Peyer's patch (tissue), 4 donors: Measurements from ENCODE around the gene TRIM46. TPM values are rescaled to one million over a fixed set of nuclear protein-coding genes. Genes with fewer than 3 reads are reported as not detected.
"Not testable (repeated sequence)": the region's sequence is repeated elsewhere in the genome, so short reads cannot be mapped to it uniquely, and the experiment has no call there.

Experiments used
- DNase-seq, 3 donors: peaks; one replicate each; pipeline ENCODE4 v3.0.0-alpha.2; 2017 to 2019
- H3K27ac ChIP-seq, 4 donors: fragments of 200-600 bp; sonication (generic); one replicate each; pipeline ENCODE4 v1.5.1; 2016 to 2019
- H3K27me3 ChIP-seq, 2 donors: fragments of 200-600 bp; sonication (generic); one replicate each; pipeline ENCODE4 v1.5.1; 2019
- H3K36me3 ChIP-seq, 3 donors: fragments of 200-600 bp; sonication (generic); one replicate each; pipeline ENCODE4 v1.5.1; 2016 to 2019
- H3K4me1 ChIP-seq, 4 donors: fragments of 200-600 bp; sonication (generic); one replicate each; pipeline ENCODE4 v1.5.1; 2016 to 2019
- H3K4me3 ChIP-seq, 4 donors: fragments of 200-600 bp; sonication (generic); 1 replicate in 3 of 4; 2 replicates in 1 of 4; pipeline ENCODE4 v1.5.1; 2016 to 2019; ENCODE audit warnings: mild to moderate bottlenecking in 1 of 4
- H3K9me3 ChIP-seq, 4 donors: fragments of 200-600 bp; sonication (generic); one replicate each; pipeline ENCODE4 v1.5.1; 2016 to 2019; ENCODE audit warnings: mild to moderate bottlenecking in 1 of 4
- POLR2A ChIP-seq, 2 donors: fragments of 450-650 bp; IDR thresholded peaks; one replicate each; pipeline ENCODE4 v1.5.1; 2017; ENCODE audit warnings: antibody characterized with exemption in 2 of 2, mild to moderate bottlenecking in 2 of 2, moderate library complexity in 2 of 2
- total RNA-seq, 4 donors: library from RNA; depleted of rRNA; stranded (reverse); fragments of >200 nt; gene quantifications; one replicate each; pipeline ENCODE4 v1.1.0, GENCODE V29; 2016
- TF ChIP-seq, protein P1 (sequence below), 6 experiments: fragments of 450-650 bp in 4 of 6; fragments of 200-600 bp in 2 of 6; sonication (generic) in 1 of 6; IDR thresholded peaks; one replicate each; pipeline ENCODE4 v1.5.1; 2017 to 2019; ENCODE audit warnings: antibody characterized with exemption in 6 of 6, mild to moderate bottlenecking in 3 of 6, moderate library complexity in 1 of 6

TRIM46 gene
- total RNA-seq, 4 donors from 2014 or later, result not detected

GRCh38 chr1:155192346-155193274, 19.0 kb downstream of the TRIM46 start:
- peaks cover 6 to 28% (median 18%) of the 10 kb centered on the region in 4 donors for H3K4me1 ChIP-seq
- H3K4me3 ChIP-seq, result peak overlapping the region; percentile 32 to 59 (median 53)
- DNase-seq, result peak; percentile 49 to 74 (median 72)

DNA sequence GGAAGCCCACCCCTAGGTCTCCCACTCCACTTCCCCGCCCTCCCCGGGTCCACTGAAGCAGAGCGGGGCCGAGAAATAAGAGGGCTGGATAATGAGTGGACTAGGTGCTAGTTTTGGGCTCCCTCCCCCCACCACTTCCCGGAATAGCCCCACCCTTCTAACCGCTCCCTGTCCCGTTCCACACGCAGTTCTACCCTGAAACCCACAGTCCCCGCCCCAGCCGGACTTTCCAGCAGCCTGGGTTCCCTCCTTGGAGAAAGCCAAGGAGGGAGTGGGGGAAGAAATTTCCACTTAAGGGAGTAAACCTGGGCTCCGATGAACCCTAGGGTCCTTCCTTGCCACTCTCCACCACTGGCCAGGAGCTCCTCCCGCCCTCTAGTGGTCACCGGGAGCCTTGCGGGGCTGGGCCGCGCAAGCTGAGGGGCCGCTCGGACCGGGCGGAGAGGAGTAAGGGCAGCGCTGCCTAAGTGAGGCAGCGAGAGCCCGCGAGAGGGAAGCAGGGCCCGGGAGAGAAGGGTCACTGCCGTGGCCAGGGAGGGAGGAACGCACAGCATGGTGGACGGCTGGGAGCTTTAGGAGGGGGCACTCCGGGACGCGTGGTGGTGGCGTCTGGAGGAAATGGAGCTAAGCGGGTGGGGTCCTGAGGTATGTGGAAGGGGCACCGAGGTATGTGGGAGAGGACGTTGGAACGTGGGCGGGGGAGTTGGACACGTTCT, 19.8 kb downstream of the TRIM46 start:
- TF ChIP-seq POLR2A (IDR thresholded peaks at IDR 0.05), result no peak
- TF ChIP-seq, protein P1, sequence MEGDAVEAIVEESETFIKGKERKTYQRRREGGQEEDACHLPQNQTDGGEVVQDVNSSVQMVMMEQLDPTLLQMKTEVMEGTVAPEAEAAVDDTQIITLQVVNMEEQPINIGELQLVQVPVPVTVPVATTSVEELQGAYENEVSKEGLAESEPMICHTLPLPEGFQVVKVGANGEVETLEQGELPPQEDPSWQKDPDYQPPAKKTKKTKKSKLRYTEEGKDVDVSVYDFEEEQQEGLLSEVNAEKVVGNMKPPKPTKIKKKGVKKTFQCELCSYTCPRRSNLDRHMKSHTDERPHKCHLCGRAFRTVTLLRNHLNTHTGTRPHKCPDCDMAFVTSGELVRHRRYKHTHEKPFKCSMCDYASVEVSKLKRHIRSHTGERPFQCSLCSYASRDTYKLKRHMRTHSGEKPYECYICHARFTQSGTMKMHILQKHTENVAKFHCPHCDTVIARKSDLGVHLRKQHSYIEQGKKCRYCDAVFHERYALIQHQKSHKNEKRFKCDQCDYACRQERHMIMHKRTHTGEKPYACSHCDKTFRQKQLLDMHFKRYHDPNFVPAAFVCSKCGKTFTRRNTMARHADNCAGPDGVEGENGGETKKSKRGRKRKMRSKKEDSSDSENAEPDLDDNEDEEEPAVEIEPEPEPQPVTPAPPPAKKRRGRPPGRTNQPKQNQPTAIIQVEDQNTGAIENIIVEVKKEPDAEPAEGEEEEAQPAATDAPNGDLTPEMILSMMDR (IDR thresholded peaks at IDR 0.05), result peak; percentile 85 to 97 (median 94)
- Histone ChIP-seq H3K9me3 (no peaks in the 10 kb centered on the region), H3K36me3 (no peaks in the 10 kb centered on the region), H3K27ac (peak overlapping the region; percentile 67 to 89 (median 86)), H3K4me1 (peaks cover 6 to 28% (median 18%) of the 10 kb centered on the region in 4 donors), H3K27me3 (no peaks in the 10 kb centered on the region), H3K4me3 (peak overlapping the region; percentile 32 to 59 (median 53))
- DNase-seq, result peak; percentile 68 to 91 (median 89)

More at GRCh38 chr1:155192346-155193274, 19.0 kb downstream of the TRIM46 start:
- H3K9me3 ChIP-seq, result no peaks in the 10 kb centered on the region
- H3K36me3 ChIP-seq, result no peaks in the 10 kb centered on the region
- peak overlapping the region; percentile 67 to 89 (median 86) for H3K27ac ChIP-seq
- H3K27me3 ChIP-seq, result no peaks in the 10 kb centered on the region
- TF ChIP-seq, protein P1 (IDR thresholded peaks at IDR 0.05), result no peak
- TF ChIP-seq POLR2A (IDR thresholded peaks at IDR 0.05), result no peak

DNA sequence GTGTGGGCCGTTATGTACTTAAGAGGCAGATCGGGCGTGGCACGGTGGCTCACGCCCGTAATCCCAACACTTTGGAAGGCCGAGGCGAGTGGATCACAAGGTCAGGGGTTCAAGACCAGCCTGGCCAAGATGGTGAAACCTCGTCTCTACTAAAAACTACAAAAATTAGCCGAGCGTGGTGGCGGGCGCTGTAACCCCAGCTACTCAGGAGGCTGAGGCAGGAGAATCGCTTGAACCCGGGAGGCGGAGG, 20.3 kb downstream of the TRIM46 start:
- H3K27me3 ChIP-seq, H3K36me3 ChIP-seq, H3K9me3 ChIP-seq, DNase-seq: not testable (repeated sequence)
- H3K4me1 ChIP-seq, result peaks cover 6 to 28% (median 18%) of the 10 kb centered on the region in 4 donors
- H3K27ac ChIP-seq, result peak overlapping the region; percentile 67 to 89 (median 86)
- peak overlapping the region; percentile 32 to 59 (median 53) for H3K4me3 ChIP-seq

- TF ChIP-seq, protein P1 (IDR thresholded peaks at IDR 0.05), result no peak
- TF ChIP-seq POLR2A (IDR thresholded peaks at IDR 0.05), result no peak
- H3K4me3 ChIP-seq, result peak overlapping the region; percentile 32 to 59 (median 53)
- no peak for DNase-seq
Observed at GRCh38 chr1:155195201-155196102, 21.8 kb downstream of the TRIM46 start.

GRCh38 chr1:155196103-155196892, 22.6 kb downstream of the TRIM46 start:
- Histone ChIP-seq H3K27me3 (no peaks in the 10 kb centered on the region), H3K36me3 (no peaks in the 10 kb centered on the region), H3K4me1 (peaks cover 6 to 28% (median 18%) of the 10 kb centered on the region in 4 donors), H3K9me3 (no peaks in the 10 kb centered on the region), H3K27ac (no peak overlapping the region), H3K4me3 (no peak overlapping the region)
- DNase-seq, result no peak
- TF ChIP-seq, protein P1 (IDR thresholded peaks at IDR 0.05), result no peak
- no peak for TF ChIP-seq POLR2A (IDR thresholded peaks at IDR 0.05)

More at GRCh38 chr1:155195201-155196102, 21.8 kb downstream of the TRIM46 start:
- H3K27ac ChIP-seq, result peak overlapping the region; percentile 67 to 89 (median 86)
- no peaks in the 10 kb centered on the region for H3K9me3 ChIP-seq
- H3K4me1 ChIP-seq, result peaks cover 6 to 28% (median 18%) of the 10 kb centered on the region in 4 donors
- H3K27me3 ChIP-seq, result no peaks in the 10 kb centered on the region
- H3K36me3 ChIP-seq, result no peaks in the 10 kb centered on the region
